ENCODE results near the gene FTO. TPM values are rescaled to one million over a fixed set of nuclear protein-coding genes. Genes with fewer than 3 reads are reported as not detected.

Gene FTO
- total and polyA plus RNA-seq, 2 of the 13 experiments (the other 11 are each of a cell fraction or from before 2014, with no cell fraction given), result 41.6 to 55.8 TPM

GRCh38 chr16:53781023-53781605 lies 77.2 kb downstream of the FTO start (continued):
- TF ChIP-seq GABPA (IDR thresholded peaks at IDR 0.05; ENCODE audit: low read depth, low read length), result no peak
- TF ChIP-seq GABPA (CRISPR knock-in tag; IDR thresholded peaks at IDR 0.05; ENCODE audit: low read depth), result no peak
- TF ChIP-seq ARNT (IDR thresholded peaks at IDR 0.05), result no peak
- TF ChIP-seq HDAC2 (CRISPR knock-in tag; IDR thresholded peaks at IDR 0.05), result no peak
- no peak for TF ChIP-seq BATF2 (CRISPR knock-in tag; IDR thresholded peaks at IDR 0.05)
- no peak for TF ChIP-seq ZNF253 (CRISPR knock-in tag; IDR thresholded peaks at IDR 0.05; ENCODE audit: borderline replicate concordance)
- TF ChIP-seq NFATC3 (CRISPR knock-in tag; IDR thresholded peaks at IDR 0.05), result 0 out of 2 replicates have a peak, but pooled peaks have one; percentile 47
- TF ChIP-seq FOXP1 (IDR thresholded peaks at IDR 0.05), result no peak
- peak; percentile 45; the same call in 1 of the 2 replicates for TF ChIP-seq FOXP1 (CRISPR knock-in tag; IDR thresholded peaks at IDR 0.05)
- TF ChIP-seq PRDM4 (CRISPR knock-in tag; IDR thresholded peaks at IDR 0.05; ENCODE audit: borderline replicate concordance), result no peak
- TF ChIP-seq ZNF770 (CRISPR knock-in tag; IDR thresholded peaks at IDR 0.05), result no peak
- TF ChIP-seq HOMEZ (CRISPR knock-in tag; IDR thresholded peaks at IDR 0.05; ENCODE audit: low read depth), result peak; percentile 66
- TF ChIP-seq TCF7L2 (IDR thresholded peaks at IDR 0.05; ENCODE audit: low read depth, low read length), result no peak
- peak; percentile 83 for TF ChIP-seq ARID5B (CRISPR knock-in tag; IDR thresholded peaks at IDR 0.05)
- peak; percentile 23; the same call in 1 of the 2 replicates for TF ChIP-seq CEBPG (CRISPR knock-in tag; IDR thresholded peaks at IDR 0.05)
- TF ChIP-seq RARA (CRISPR knock-in tag; IDR thresholded peaks at IDR 0.05), result peak; percentile 68
- TF ChIP-seq NR1H2 (CRISPR knock-in tag; IDR thresholded peaks at IDR 0.05; ENCODE audit: borderline replicate concordance, low read depth), result no peak
- peak; percentile 89 for TF ChIP-seq FOXA1 (IDR thresholded peaks at IDR 0.05)
- TF ChIP-seq FOXA1 (CRISPR knock-in tag; IDR thresholded peaks at IDR 0.05), result peak; percentile 92
- no peak for TF ChIP-seq SRSF4 (IDR thresholded peaks at IDR 0.05; ENCODE audit: low read depth, low read length, poor library complexity, severe bottlenecking)
